Gastroesophageal sphincter (tissue), 4 donors: Measurements from ENCODE around the gene MITF. TPM values are rescaled to one million over a fixed set of nuclear protein-coding genes. Genes with fewer than 3 reads are reported as not detected.

Experiments
- ATAC-seq: fragments of 150-250 bp; one replicate; pipeline ENCODE4 v1.9.1; 2016; ENCODE audit warnings: mild to moderate bottlenecking, moderate library complexity
- H3K27ac ChIP-seq, 4 donors: fragments of 200-600 bp; sonication (generic) in 3 of 4; 1 replicate in 3 of 4; 2 replicates in 1 of 4; pipeline ENCODE4 v1.5.1; 2016 to 2019
- H3K27me3 ChIP-seq: fragments of 200-600 bp; sonication (generic); one replicate; pipeline ENCODE4 v1.5.1; 2019
- H3K36me3 ChIP-seq, 2 donors: fragments of 200-600 bp; sonication (generic); one replicate each; pipeline ENCODE4 v1.5.1; 2019; ENCODE audit warnings: control low read depth in 1 of 2
- H3K4me1 ChIP-seq, 3 donors: fragments of 200-600 bp; sonication (generic); 1 replicate in 2 of 3; 2 replicates in 1 of 3; pipeline ENCODE4 v1.5.1; 2016 to 2019; ENCODE audit warnings: control low read depth in 2 of 3
- H3K4me3 ChIP-seq, 2 donors: fragments of 200-600 bp; sonication (generic); one replicate each; pipeline ENCODE4 v1.5.1; 2019; ENCODE audit warnings: mild to moderate bottlenecking in 1 of 2, moderate library complexity in 1 of 2
- H3K9me3 ChIP-seq, 3 donors: fragments of 200-600 bp; sonication (generic); one replicate each; pipeline ENCODE4 v1.5.1; 2017 to 2019; ENCODE audit warnings: control low read depth in 2 of 3
- EP300 ChIP-seq: sonication (generic); formaldehyde crosslinking; IDR thresholded peaks from one replicate; pipeline ENCODE4 v1.6.1; 2017; ENCODE audit warnings: antibody characterized with exemption, mild to moderate bottlenecking
- POLR2A ChIP-seq, 2 donors: fragments of 450-650 bp; IDR thresholded peaks; one replicate each; pipeline ENCODE4 v1.6.1; 2017; ENCODE audit warnings: antibody characterized with exemption in 2 of 2, mild to moderate bottlenecking in 2 of 2, moderate library complexity in 1 of 2
- POLR2AphosphoS5 ChIP-seq: sonication (generic); formaldehyde crosslinking; IDR thresholded peaks from one replicate; pipeline ENCODE4 v1.6.1; 2017; ENCODE audit warnings: antibody characterized with exemption
- WGBS, 2 donors: methylation state at CpG; one replicate each; pipeline ENCODE4 v1.1.5; 2018; ENCODE audit warnings: low coverage in 1 of 2; 5-methylcytosine and 5-hydroxymethylcytosine counted together
- total RNA-seq, 4 donors: library from RNA; depleted of rRNA; stranded (reverse); fragments of >200 nt; gene quantifications; one replicate each; pipeline ENCODE4 v1.1.0, GENCODE V29; 2016
- TF ChIP-seq, protein P1 (sequence below), 4 experiments: fragments of 200-600 bp in 2 of 4; fragments of 450-650 bp in 2 of 4; sonication (generic) in 1 of 4; IDR thresholded peaks; one replicate each; pipeline ENCODE4 v1.5.1; 2017 to 2019; ENCODE audit warnings: antibody characterized with exemption in 4 of 4, mild to moderate bottlenecking in 2 of 4, moderate library complexity in 2 of 4

The MITF gene
- total RNA-seq, 4 donors from 2014 or later, result 44.8 to 86.8 (median 77.9) TPM

GRCh38 chr3:69967156-69967555 lies 227.9 kb downstream of the MITF start:
- Histone ChIP-seq H3K4me1 (peaks cover 0 to 6% (median 0%) of the 10 kb centered on the region in 3 donors), H3K9me3 (no peaks in the 10 kb centered on the region), H3K27ac (no peak overlapping the region), H3K36me3 (peaks cover 0 to 40% of the 10 kb centered on the region in 2 donors), H3K27me3 (no peaks in the 10 kb centered on the region), H3K4me3 (no peak overlapping the region)
- ATAC-seq, result no peak
- TF ChIP-seq, protein P1, sequence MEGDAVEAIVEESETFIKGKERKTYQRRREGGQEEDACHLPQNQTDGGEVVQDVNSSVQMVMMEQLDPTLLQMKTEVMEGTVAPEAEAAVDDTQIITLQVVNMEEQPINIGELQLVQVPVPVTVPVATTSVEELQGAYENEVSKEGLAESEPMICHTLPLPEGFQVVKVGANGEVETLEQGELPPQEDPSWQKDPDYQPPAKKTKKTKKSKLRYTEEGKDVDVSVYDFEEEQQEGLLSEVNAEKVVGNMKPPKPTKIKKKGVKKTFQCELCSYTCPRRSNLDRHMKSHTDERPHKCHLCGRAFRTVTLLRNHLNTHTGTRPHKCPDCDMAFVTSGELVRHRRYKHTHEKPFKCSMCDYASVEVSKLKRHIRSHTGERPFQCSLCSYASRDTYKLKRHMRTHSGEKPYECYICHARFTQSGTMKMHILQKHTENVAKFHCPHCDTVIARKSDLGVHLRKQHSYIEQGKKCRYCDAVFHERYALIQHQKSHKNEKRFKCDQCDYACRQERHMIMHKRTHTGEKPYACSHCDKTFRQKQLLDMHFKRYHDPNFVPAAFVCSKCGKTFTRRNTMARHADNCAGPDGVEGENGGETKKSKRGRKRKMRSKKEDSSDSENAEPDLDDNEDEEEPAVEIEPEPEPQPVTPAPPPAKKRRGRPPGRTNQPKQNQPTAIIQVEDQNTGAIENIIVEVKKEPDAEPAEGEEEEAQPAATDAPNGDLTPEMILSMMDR (IDR thresholded peaks at IDR 0.05), result no peak
- no peak for TF ChIP-seq EP300
- no peak for TF ChIP-seq POLR2AphosphoS5
- TF ChIP-seq POLR2A (IDR thresholded peaks at IDR 0.05), result no peak
- 75 to 82% methylated on average over 4 to 6 of the region's 6 CpGs for WGBS, 2 donors

- ATAC-seq, result no peak
- no peak overlapping the region for H3K27ac ChIP-seq
- H3K9me3 ChIP-seq, result no peaks in the 10 kb centered on the region
- TF ChIP-seq EP300 (no peak), POLR2AphosphoS5 (no peak), POLR2A (IDR thresholded peaks at IDR 0.05) (no peak)
- TF ChIP-seq, protein P1 (IDR thresholded peaks at IDR 0.05), result no peak
- H3K4me3 ChIP-seq, result no peak overlapping the region
- H3K4me1 ChIP-seq, result peaks cover 0 to 9% (median 0%) of the 10 kb centered on the region in 3 donors
- peaks cover 0 to 5% of the 10 kb centered on the region in 2 donors for H3K36me3 ChIP-seq
- WGBS, 2 donors, result 81 to 89% methylated on average over 5 of the region's 5 CpGs
- H3K27me3 ChIP-seq, result no peaks in the 10 kb centered on the region
Measured at GRCh38 chr3:69970827-69971226, 231.6 kb downstream of the MITF start.

DNA sequence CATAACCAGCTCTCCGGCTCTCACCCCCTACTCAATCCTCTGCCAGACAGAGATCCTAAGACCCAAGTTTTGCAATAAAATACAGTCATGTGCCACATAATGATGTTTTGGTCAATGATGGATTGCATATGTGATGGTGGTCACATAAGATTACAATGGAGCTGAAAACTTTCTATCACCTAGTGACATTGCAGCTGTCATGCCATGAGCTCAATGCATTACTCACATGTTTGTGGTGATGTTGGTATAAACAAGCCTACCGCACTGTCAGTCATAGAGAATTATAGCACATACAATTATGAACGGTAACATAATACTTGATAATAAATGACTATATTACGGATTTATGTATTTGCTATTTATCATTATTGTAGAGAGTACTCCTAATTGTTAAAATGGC lies 233.4 kb downstream of the MITF start:
- H3K27ac ChIP-seq, result no peak overlapping the region
- no peaks in the 10 kb centered on the region for H3K27me3 ChIP-seq
- peaks cover 0 to 15% (median 0%) of the 10 kb centered on the region in 3 donors for H3K4me1 ChIP-seq
- H3K9me3 ChIP-seq, result peaks cover 0 to 3% (median 0%) of the 10 kb centered on the region in 3 donors
- TF ChIP-seq POLR2AphosphoS5, result no peak
- no peak for TF ChIP-seq EP300
- TF ChIP-seq POLR2A (IDR thresholded peaks at IDR 0.05), result no peak
- H3K4me3 ChIP-seq, result no peak overlapping the region
- H3K36me3 ChIP-seq, result no peaks in the 10 kb centered on the region
- WGBS, 2 donors, result 88 to 91% methylated on average over 4 of the region's 4 CpGs
- ATAC-seq, result no peak

DNA sequence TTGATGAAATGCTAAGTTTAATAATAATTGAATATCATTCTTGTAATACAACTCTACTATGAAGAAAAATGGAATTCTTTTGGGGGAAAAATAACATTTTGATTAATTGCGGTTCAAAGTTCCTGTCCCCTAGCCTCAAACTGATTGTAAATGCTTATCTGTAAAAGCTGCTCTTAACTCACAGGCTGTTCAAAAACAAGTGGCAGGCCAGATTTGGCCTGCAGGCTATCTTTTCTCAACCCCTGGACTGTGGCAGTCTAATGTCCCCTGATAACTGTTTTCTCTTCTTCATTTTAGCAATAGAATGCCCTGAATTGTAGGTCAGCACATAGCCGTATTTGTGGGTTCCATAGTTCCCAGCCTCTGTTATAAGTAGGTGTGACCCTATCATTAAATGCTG lies 236.8 kb downstream of the MITF start:
- TF ChIP-seq POLR2AphosphoS5, result no peak
- no peak for TF ChIP-seq POLR2A (IDR thresholded peaks at IDR 0.05)
- TF ChIP-seq, protein P1 (IDR thresholded peaks at IDR 0.05), result no peak
- no peak for TF ChIP-seq EP300
- ATAC-seq, result no peak
- H3K27me3 ChIP-seq, result no peaks in the 10 kb centered on the region
- H3K4me1 ChIP-seq, result peaks cover 0 to 15% (median 0%) of the 10 kb centered on the region in 3 donors
- no peaks in the 10 kb centered on the region for H3K36me3 ChIP-seq
- no peak overlapping the region for H3K4me3 ChIP-seq
- peak overlapping the region in 1 of 4 donors; percentile 9 for H3K27ac ChIP-seq
- H3K9me3 ChIP-seq, result peaks cover 0 to 24% (median 0%) of the 10 kb centered on the region in 3 donors
- 87 to 100% methylated on average over 1 to 2 of the region's 2 CpGs for WGBS, 2 donors

GRCh38 chr3:69983546-69984265 lies 244.4 kb downstream of the MITF start:
- TF ChIP-seq POLR2AphosphoS5 (no peak), EP300 (no peak), POLR2A (IDR thresholded peaks at IDR 0.05) (no peak)
- no peak for ATAC-seq
- Histone ChIP-seq H3K27me3 (no peaks in the 10 kb centered on the region), H3K9me3 (peaks cover 0 to 11% (median 0%) of the 10 kb centered on the region in 3 donors), H3K4me3 (no peak overlapping the region), H3K4me1 (no peaks in the 10 kb centered on the region), H3K27ac (no peak overlapping the region), H3K36me3 (no peaks in the 10 kb centered on the region)
- WGBS, 2 donors, result 85 to 87% methylated on average over 5 of the region's 5 CpGs

GRCh38 chr3:69985266-69985665 lies 246.0 kb downstream of the MITF start:
- H3K27me3 ChIP-seq, result no peaks in the 10 kb centered on the region
- H3K4me1 ChIP-seq, result no peaks in the 10 kb centered on the region
- 76 to 86% methylated on average over 2 to 3 of the region's 4 CpGs for WGBS, 2 donors
- no peaks in the 10 kb centered on the region for H3K9me3 ChIP-seq
- H3K4me3 ChIP-seq, result no peak overlapping the region
- no peak for ATAC-seq
- no peaks in the 10 kb centered on the region for H3K36me3 ChIP-seq
- TF ChIP-seq EP300, result no peak
- no peak for TF ChIP-seq POLR2AphosphoS5
- TF ChIP-seq POLR2A (IDR thresholded peaks at IDR 0.05), result no peak
- TF ChIP-seq, protein P1 (IDR thresholded peaks at IDR 0.05), result no peak
- no peak overlapping the region for H3K27ac ChIP-seq
